OCI-LY1 (cell line): ENCODE results near the gene AQR.

Experiments
- H2AFZ ChIP-seq: fragments of 200-600 bp; sonication (generic), shearing (Covaris generic); 2 replicates; pipeline ENCODE4 v1.6.0; 2014; ENCODE audit warnings: antibody characterized with exemption, mild to moderate bottlenecking, low read length
- H3F3A ChIP-seq: fragments of 200-600 bp; sonication (generic), shearing (Covaris generic); 2 replicates; pipeline ENCODE4 v1.6.0; 2014; ENCODE audit warnings: mild to moderate bottlenecking, antibody characterized with exemption, low read length, moderate library complexity; ENCODE audit not compliant: insufficient read depth
- H3K27ac ChIP-seq: fragments of 200-600 bp; sonication (generic); 2 replicates; pipeline ENCODE4 v1.5.1; 2014; ENCODE audit warnings: low read length, mixed run types, mild to moderate bottlenecking, low read depth; ENCODE audit not compliant: poor library complexity, severe bottlenecking
- H3K27me3 ChIP-seq: fragments of 200-600 bp; sonication (generic); 2 replicates; pipeline ENCODE4 v1.6.0; 2014; ENCODE audit warnings: antibody characterized with exemption, mild to moderate bottlenecking, low read length, moderate library complexity; ENCODE audit not compliant: insufficient read depth
- H3K36me3 ChIP-seq: fragments of 200-600 bp; sonication (generic); 2 replicates; pipeline ENCODE4 v1.6.1; 2014; ENCODE audit warnings: mild to moderate bottlenecking, antibody characterized with exemption, low read length, moderate library complexity, mixed read lengths; ENCODE audit not compliant: insufficient read depth
- H3K4me1 ChIP-seq: fragments of 200-600 bp; sonication (generic); 2 replicates; pipeline ENCODE4 v1.5.1; 2014; ENCODE audit warnings: mild to moderate bottlenecking, low read length, moderate library complexity; ENCODE audit not compliant: insufficient read depth, severe bottlenecking
- H3K4me2 ChIP-seq: fragments of 200-600 bp; sonication (generic), shearing (Covaris generic); 2 replicates; pipeline ENCODE4 v1.6.1; 2014; ENCODE audit warnings: low read length
- H3K4me3 ChIP-seq: fragments of 200-600 bp; sonication (generic); 2 replicates; pipeline ENCODE4 v1.5.1; 2014; ENCODE audit warnings: low read length, low read depth, mild to moderate bottlenecking, mixed read lengths; ENCODE audit not compliant: poor library complexity, severe bottlenecking
- H3K79me2 ChIP-seq: fragments of 200-600 bp; shearing (Covaris generic); 2 replicates; pipeline ENCODE4 v1.6.1; 2016; ENCODE audit warnings: mixed run types, low read length, mixed read lengths; ENCODE audit not compliant: insufficient read depth
- H3K9ac ChIP-seq: fragments of 200-600 bp; sonication (generic), shearing (Covaris generic); 2 replicates; pipeline ENCODE4 v1.6.1; 2014; ENCODE audit warnings: mild to moderate bottlenecking, low read length, mixed read lengths
- H3K9me2 ChIP-seq: fragments of 200-600 bp; sonication (generic), shearing (Covaris generic); 2 replicates; pipeline ENCODE4 v1.6.1; 2014; ENCODE audit warnings: low read depth, mild to moderate bottlenecking, low read length, mixed read lengths
- H3K9me3 ChIP-seq: fragments of 200-600 bp; shearing (Covaris generic); 2 replicates; pipeline ENCODE4 v1.6.1; 2014; ENCODE audit warnings: low read length, mixed read lengths
- H4K20me1 ChIP-seq: fragments of 200-600 bp; sonication (generic), shearing (Covaris generic); 2 replicates; pipeline ENCODE4 v1.6.0; 2016; ENCODE audit warnings: mild to moderate bottlenecking, low read length; ENCODE audit not compliant: insufficient read depth
- EZH2 ChIP-seq: fragments of 200-600 bp; sonication (generic), shearing (Covaris generic); IDR thresholded peaks from 2 replicates; pipeline ENCODE4 v1.8.0; 2017; ENCODE audit warnings: borderline replicate concordance, mixed run types, mild to moderate bottlenecking, antibody characterized with exemption, low read length, moderate library complexity, mixed read lengths
- TF ChIP-seq, protein P1 (sequence below): fragments of 200-600 bp; sonication (generic), shearing (Covaris generic); IDR thresholded peaks from 2 replicates; pipeline ENCODE4 v1.5.1; 2017; ENCODE audit warnings: mild to moderate bottlenecking, antibody characterized with exemption, low read length, moderate library complexity, mixed read lengths

The AQR gene

DNA sequence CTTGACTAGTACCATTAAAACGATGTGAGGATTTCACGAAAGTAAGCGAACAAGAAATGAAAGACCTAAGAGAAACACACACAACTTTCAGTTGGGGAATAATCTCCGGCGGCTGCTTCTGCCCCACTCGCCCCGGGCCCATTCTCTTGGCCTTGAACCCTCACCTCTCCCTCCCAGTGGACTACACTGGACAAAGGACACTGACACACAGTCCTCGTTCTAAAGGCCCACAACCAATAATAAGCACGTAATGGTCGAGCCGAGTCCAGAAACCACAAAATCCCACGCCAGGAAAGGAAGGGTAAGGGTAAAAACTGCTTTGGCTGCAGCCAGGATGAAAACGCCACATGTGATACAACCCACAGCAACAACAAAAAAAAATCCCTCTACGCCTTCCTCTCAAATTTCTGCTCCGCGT lies 18.1 kb upstream of the AQR start:
- Histone ChIP-seq H3K4me1 (peaks cover 37% of the 10 kb centered on the region), H3F3A (no peaks in the 10 kb centered on the region), H3K27me3 (no peaks in the 10 kb centered on the region), H3K36me3 (peaks cover 29% of the 10 kb centered on the region), H2AFZ (0 out of 2 replicates have a peak overlapping the region, but pooled peaks have one; percentile 17), H3K4me2 (peak overlapping the region; percentile 82), H3K4me3 (peak overlapping the region; percentile 99), H3K79me2 (peaks cover 45% of the 10 kb centered on the region), H3K9ac (peak overlapping the region; percentile 99), H3K9me3 (no peaks in the 10 kb centered on the region), H3K9me2 (no peaks in the 10 kb centered on the region), H4K20me1 (no peaks in the 10 kb centered on the region), H3K27ac (peak overlapping the region; percentile 64)
- TF ChIP-seq EZH2 = no peak
- TF ChIP-seq, protein P1, sequence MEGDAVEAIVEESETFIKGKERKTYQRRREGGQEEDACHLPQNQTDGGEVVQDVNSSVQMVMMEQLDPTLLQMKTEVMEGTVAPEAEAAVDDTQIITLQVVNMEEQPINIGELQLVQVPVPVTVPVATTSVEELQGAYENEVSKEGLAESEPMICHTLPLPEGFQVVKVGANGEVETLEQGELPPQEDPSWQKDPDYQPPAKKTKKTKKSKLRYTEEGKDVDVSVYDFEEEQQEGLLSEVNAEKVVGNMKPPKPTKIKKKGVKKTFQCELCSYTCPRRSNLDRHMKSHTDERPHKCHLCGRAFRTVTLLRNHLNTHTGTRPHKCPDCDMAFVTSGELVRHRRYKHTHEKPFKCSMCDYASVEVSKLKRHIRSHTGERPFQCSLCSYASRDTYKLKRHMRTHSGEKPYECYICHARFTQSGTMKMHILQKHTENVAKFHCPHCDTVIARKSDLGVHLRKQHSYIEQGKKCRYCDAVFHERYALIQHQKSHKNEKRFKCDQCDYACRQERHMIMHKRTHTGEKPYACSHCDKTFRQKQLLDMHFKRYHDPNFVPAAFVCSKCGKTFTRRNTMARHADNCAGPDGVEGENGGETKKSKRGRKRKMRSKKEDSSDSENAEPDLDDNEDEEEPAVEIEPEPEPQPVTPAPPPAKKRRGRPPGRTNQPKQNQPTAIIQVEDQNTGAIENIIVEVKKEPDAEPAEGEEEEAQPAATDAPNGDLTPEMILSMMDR = no peak

DNA sequence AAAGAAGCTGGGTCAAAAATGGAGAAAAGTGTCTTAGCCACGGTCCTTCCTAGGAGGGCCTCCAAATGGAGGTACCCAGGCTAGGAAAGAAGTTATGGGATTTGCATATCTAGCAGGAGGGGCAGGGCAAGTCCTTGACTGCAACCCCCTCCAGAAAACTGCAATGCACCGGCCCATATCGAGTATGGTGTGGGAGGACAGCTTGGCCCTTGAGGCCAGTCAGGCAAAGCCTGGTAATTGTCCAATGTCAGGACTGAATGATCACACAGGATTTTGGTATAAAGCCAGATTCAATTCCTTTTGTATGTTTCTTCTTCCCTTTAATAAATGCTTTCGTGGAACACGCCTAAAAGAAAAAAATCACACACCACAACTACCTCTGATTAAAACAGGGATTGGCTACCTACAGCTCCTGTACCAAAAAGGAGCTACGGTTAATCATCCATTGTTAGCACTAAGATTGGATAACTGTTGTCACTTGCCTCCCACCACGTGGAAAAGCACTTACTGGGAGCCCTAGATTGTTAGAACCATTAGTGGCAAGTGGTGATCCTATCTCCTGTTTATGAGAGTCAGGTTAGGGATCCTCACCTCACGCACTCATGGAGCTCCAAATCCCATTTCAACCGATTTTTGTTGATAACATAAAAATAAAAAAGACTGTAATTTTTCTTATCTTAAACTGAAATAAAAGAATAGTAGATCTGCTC lies 17.4 kb upstream of the AQR start:
- no peaks in the 10 kb centered on the region for H4K20me1 ChIP-seq
- H3K4me2 ChIP-seq = peak overlapping the region; percentile 82
- H3F3A ChIP-seq = no peaks in the 10 kb centered on the region
- H3K27me3 ChIP-seq = no peaks in the 10 kb centered on the region
- peak overlapping the region; percentile 99 for H3K9ac ChIP-seq
- no peaks in the 10 kb centered on the region for H3K9me3 ChIP-seq
- peaks cover 45% of the 10 kb centered on the region for H3K79me2 ChIP-seq
- no peaks in the 10 kb centered on the region for H3K9me2 ChIP-seq
- H3K36me3 ChIP-seq = peaks cover 36% of the 10 kb centered on the region
- H2AFZ ChIP-seq = no peak overlapping the region
- H3K4me1 ChIP-seq = peaks cover 37% of the 10 kb centered on the region
- peak overlapping the region; percentile 64 for H3K27ac ChIP-seq
- peak overlapping the region; percentile 99 for H3K4me3 ChIP-seq
- TF ChIP-seq, protein P1 = no peak
- TF ChIP-seq EZH2 = no peak

- H3K4me1 ChIP-seq = peaks cover 37% of the 10 kb centered on the region
- no peak overlapping the region for H2AFZ ChIP-seq
- H3F3A ChIP-seq = no peaks in the 10 kb centered on the region
- H3K4me3 ChIP-seq = peak overlapping the region; percentile 99
- H4K20me1 ChIP-seq = no peaks in the 10 kb centered on the region
- peak overlapping the region; percentile 82 for H3K4me2 ChIP-seq
- no peaks in the 10 kb centered on the region for H3K9me3 ChIP-seq
- no peak overlapping the region for H3K27ac ChIP-seq
- H3K79me2 ChIP-seq = peaks cover 45% of the 10 kb centered on the region
- TF ChIP-seq, protein P1 = no peak
- no peaks in the 10 kb centered on the region for H3K27me3 ChIP-seq
- peak overlapping the region; percentile 99; the same call in 1 of the 2 replicates for H3K9ac ChIP-seq
- H3K36me3 ChIP-seq = peaks cover 42% of the 10 kb centered on the region
- H3K9me2 ChIP-seq = no peaks in the 10 kb centered on the region
Measured at GRCh38 chr15:34986326-34986725, 16.8 kb upstream of the AQR start.
